ENCODE data around the gene DDX25. TPM values are rescaled to one million over a fixed set of nuclear protein-coding genes. Genes with fewer than 3 reads are reported as not detected.
A peak's percentile ranks its signal among the peaks of the same experiment; 100 is the strongest.

DDX25 gene
- total and polyA plus RNA-seq, 9 of the 15 experiments (the other 6 are each of a cell fraction or from before 2014, with no cell fraction given), result not detected

- ChIA-PET POLR2A (interaction anchor here (0.6 kb wide), 1 partner anchor 19 kb away, joined by 3 read pairs; no protein-coding TSS in a partner anchor), CTCF (ENCODE audit: low intra/inter-chr PET ratio) (interaction anchor here (0.7 kb wide), 1 partner anchor 783 kb away, joined by 3 read pairs; no protein-coding TSS in a partner anchor)
- FAIRE-seq, result peak; percentile 65
- Histone ChIP-seq H3K9me3 (replicated peaks; ENCODE audit: control insufficient read depth, insufficient read depth, low read depth, low read length) (no peaks in the 10 kb centered on the region; the same call in 1 of the 2 replicates), H3K4me3 (no peak overlapping the region), H3K4me2 (ENCODE audit: insufficient read depth, low read length) (peak overlapping the region; percentile 59), H3K4me1 (replicated peaks in 1 of 2; ENCODE audit: control insufficient read depth in 2 of 2, insufficient read depth in 2 of 2, low read length in 2 of 2) (peaks cover 0 to 3% of the 10 kb centered on the region in 2 experiments; a peak in 2 of 5 replicates), H3K36me3 (ENCODE audit: control insufficient read depth, insufficient read depth, low read length) (no peaks in the 10 kb centered on the region), H3K9ac (ENCODE audit: insufficient read depth in 1 of 2, low read depth in 2 of 2, low read length in 2 of 2) (no peak overlapping the region), H4K20me1 (replicated peaks; ENCODE audit: control insufficient read depth, insufficient read depth, low read length) (no peaks in the 10 kb centered on the region), H3K79me2 (ENCODE audit: control insufficient read depth, insufficient read depth, low read length) (no peaks in the 10 kb centered on the region), H3K27me3 (ENCODE audit: control insufficient read depth in 2 of 2, insufficient read depth in 2 of 2, low read length in 2 of 2) (peaks cover 0 to 3% of the 10 kb centered on the region in 2 experiments; a peak in 2 of 5 replicates), H3K9me1 (ENCODE audit: control insufficient read depth, insufficient read depth, low read length) (no peaks in the 10 kb centered on the region), H3K27ac (ENCODE audit: extremely low read depth, low read depth, low read length) (no peak overlapping the region; the same call in 2 of the 3 replicates), H2AFZ (ENCODE audit: low read depth, low read length) (peak overlapping the region; percentile 80)
- intact Hi-C loops (cut with micrococcal nuclease) (loop anchor here (1.0 to 5.0 kb wide), 6 partner anchors 102 to 912 kb away; partner anchors contain the start of gene CHEK1), in situ Hi-C loops (cut with MboI) (loop anchor here (10.0 kb wide), 2 partner anchors 319 to 449 kb away; no protein-coding TSS in a partner anchor)
- TF ChIP-seq MNT (conservative IDR thresholded peaks at IDR 0.05) (0 out of 4 replicates have a peak, but pooled peaks of 1 of the 2 experiments have one; percentile 22), E2F3 (CRISPR knock-in tag; IDR thresholded peaks at IDR 0.05) (no peak), MYC (IDR thresholded peaks at IDR 0.05; ENCODE audit: low read depth, low read length) (no peak), MYC (CRISPR knock-in tag; IDR thresholded peaks at IDR 0.05; ENCODE audit: borderline replicate concordance, low read depth) (no peak), ZBTB40 (IDR thresholded peaks at IDR 0.05) (0 out of 2 replicates have a peak, but pooled peaks have one; percentile 20), ZBTB40 (CRISPR knock-in tag; IDR thresholded peaks at IDR 0.05) (no peak), BRD4 (IDR thresholded peaks at IDR 0.05) (no peak), ZNF408 (CRISPR knock-in tag; IDR thresholded peaks at IDR 0.05; ENCODE audit: low read depth) (no peak), FOXO4 (CRISPR knock-in tag; IDR thresholded peaks at IDR 0.05) (no peak)
- 52% methylated on average over 18 of the region's 20 CpGs for WGBS (ENCODE audit: insufficient coverage, low coverage, missing lambda C conversion rate)
- BruUV-seq (replicated peaks), result no TSS peak
- ATAC-seq, result peak; percentile 80
- peak in 1 of 4 experiments; percentile 27 for DNase-seq (ENCODE audit: extremely low read depth in 1 of 4, low spot score in 3 of 4)
Measured at GRCh38 chr11:125873881-125874555, 30.3 kb upstream of the DDX25 start.

All from K562 (cell line).